ENCODE data around the gene GZMM.

GRCh38 chr19:573519-573825 is 29.6 kb downstream of the GZMM start:
- TF ChIP-seq, protein P1, sequence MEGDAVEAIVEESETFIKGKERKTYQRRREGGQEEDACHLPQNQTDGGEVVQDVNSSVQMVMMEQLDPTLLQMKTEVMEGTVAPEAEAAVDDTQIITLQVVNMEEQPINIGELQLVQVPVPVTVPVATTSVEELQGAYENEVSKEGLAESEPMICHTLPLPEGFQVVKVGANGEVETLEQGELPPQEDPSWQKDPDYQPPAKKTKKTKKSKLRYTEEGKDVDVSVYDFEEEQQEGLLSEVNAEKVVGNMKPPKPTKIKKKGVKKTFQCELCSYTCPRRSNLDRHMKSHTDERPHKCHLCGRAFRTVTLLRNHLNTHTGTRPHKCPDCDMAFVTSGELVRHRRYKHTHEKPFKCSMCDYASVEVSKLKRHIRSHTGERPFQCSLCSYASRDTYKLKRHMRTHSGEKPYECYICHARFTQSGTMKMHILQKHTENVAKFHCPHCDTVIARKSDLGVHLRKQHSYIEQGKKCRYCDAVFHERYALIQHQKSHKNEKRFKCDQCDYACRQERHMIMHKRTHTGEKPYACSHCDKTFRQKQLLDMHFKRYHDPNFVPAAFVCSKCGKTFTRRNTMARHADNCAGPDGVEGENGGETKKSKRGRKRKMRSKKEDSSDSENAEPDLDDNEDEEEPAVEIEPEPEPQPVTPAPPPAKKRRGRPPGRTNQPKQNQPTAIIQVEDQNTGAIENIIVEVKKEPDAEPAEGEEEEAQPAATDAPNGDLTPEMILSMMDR (IDR thresholded peaks at IDR 0.05), result no peak
- TF ChIP-seq POLR2AphosphoS5 (IDR thresholded peaks at IDR 0.05), result peak in 1 of 4 donors; percentile 8
